Uterus (tissue), 4 donors: ENCODE data around the gene ACRBP. TPM values are rescaled to one million over a fixed set of nuclear protein-coding genes. Genes with fewer than 3 reads are reported as not detected.

Experiments used
- DNase-seq, 2 donors: peaks; one replicate each; pipeline ENCODE4 v3.0.0-alpha.2; 2019 to 2020
- H3K27ac ChIP-seq, 2 donors: fragments of 200-600 bp; sonication (generic); 1 replicate in 1 of 2; 2 replicates in 1 of 2; pipeline ENCODE4 v1.5.1; 2016 to 2018
- H3K27me3 ChIP-seq, 2 donors: fragments of 200-600 bp; sonication (generic); one replicate each; pipeline ENCODE4 v1.5.1; 2018 to 2019; ENCODE audit warnings: control low read depth in 1 of 2
- H3K36me3 ChIP-seq, 2 donors: fragments of 200-600 bp; sonication (generic); one replicate each; pipeline ENCODE4 v1.5.1; 2019; ENCODE audit warnings: control low read depth in 1 of 2
- H3K4me1 ChIP-seq, 2 donors: fragments of 200-600 bp; sonication (generic); one replicate each; pipeline ENCODE4 v1.5.1; 2018 to 2019; ENCODE audit warnings: control low read depth in 1 of 2
- H3K4me3 ChIP-seq, 2 donors: fragments of 200-600 bp; sonication (generic); 1 replicate in 1 of 2; 2 replicates in 1 of 2; pipeline ENCODE4 v1.5.1; 2018 to 2019; ENCODE audit warnings: mild to moderate bottlenecking in 1 of 2
- H3K9me3 ChIP-seq, 2 donors: fragments of 200-600 bp; sonication (generic); one replicate each; pipeline ENCODE4 v1.5.1; 2019; ENCODE audit warnings: control low read depth in 1 of 2
- CTCF ChIP-seq, 4 experiments: fragments of 200-600 bp in 2 of 4; fragments of 450-650 bp in 2 of 4; sonication (generic) in 2 of 4; IDR thresholded peaks; one replicate each; pipeline ENCODE4 v1.5.1; 2016 to 2019; ENCODE audit warnings: antibody characterized with exemption in 4 of 4, mild to moderate bottlenecking in 2 of 4, moderate library complexity in 1 of 4
- POLR2A ChIP-seq, 2 donors: fragments of 450-650 bp; IDR thresholded peaks; one replicate each; pipeline ENCODE4 v1.6.1; 2016; ENCODE audit warnings: antibody characterized with exemption in 2 of 2, mild to moderate bottlenecking in 1 of 2, moderate library complexity in 1 of 2
- intact Hi-C: fragments of 100-400 bp; cut with DNase I; formaldehyde crosslinking; loops from one replicate; pipeline ENCODE4 v1.15.1; 2023; ENCODE audit warnings: low total_unique reads
- total RNA-seq, 4 donors: library from RNA; depleted of rRNA in 3 of 4; stranded (reverse); fragments of >200 nt in 3 of 4; gene quantifications; one replicate each; pipeline versions ENCODE4 v1.1.0 to v1.2.4, GENCODE V29; 2014 to 2023
- donor health status: DM: yes; HTN: yes; CAD: no.

The ACRBP gene
- total RNA-seq, 4 donors from 2014 or later: 0.35 to 1.6 (median 1.5) TPM; not detected in 1

- TF ChIP-seq POLR2A (IDR thresholded peaks at IDR 0.05) (no peak), CTCF (IDR thresholded peaks at IDR 0.05) (no peak)
- no peak for DNase-seq
- no peak overlapping the region for H3K4me3 ChIP-seq
- H3K36me3 ChIP-seq: no peaks in the 10 kb centered on the region
- no peak overlapping the region for H3K27ac ChIP-seq
- H3K4me1 ChIP-seq: peaks cover 0 to 21% of the 10 kb centered on the region in 2 donors
- no peaks in the 10 kb centered on the region for H3K27me3 ChIP-seq
- intact Hi-C loops: no loop called here
- no peaks in the 10 kb centered on the region for H3K9me3 ChIP-seq
Observed at GRCh38 chr12:6685814-6686213, 38.6 kb upstream of the ACRBP start.

- no peak for DNase-seq
- H3K4me3 ChIP-seq: no peak overlapping the region
- TF ChIP-seq POLR2A (IDR thresholded peaks at IDR 0.05) (no peak), CTCF (IDR thresholded peaks at IDR 0.05) (peak in 1 of 4 experiments; percentile 21)
- no peaks in the 10 kb centered on the region for H3K36me3 ChIP-seq
- no peaks in the 10 kb centered on the region for H3K27me3 ChIP-seq
- peaks cover 0 to 17% of the 10 kb centered on the region in 2 donors for H3K4me1 ChIP-seq
- no peak overlapping the region for H3K27ac ChIP-seq
- intact Hi-C loops: no loop called here
- H3K9me3 ChIP-seq: no peaks in the 10 kb centered on the region
Observed at GRCh38 chr12:6684609-6685008, 37.4 kb upstream of the ACRBP start.

GRCh38 chr12:6676962-6677361 is 29.7 kb upstream of the ACRBP start:
- no peaks in the 10 kb centered on the region for H3K36me3 ChIP-seq
- no peaks in the 10 kb centered on the region for H3K27me3 ChIP-seq
- H3K4me1 ChIP-seq: no peaks in the 10 kb centered on the region
- H3K9me3 ChIP-seq: no peaks in the 10 kb centered on the region
- TF ChIP-seq CTCF (IDR thresholded peaks at IDR 0.05) (no peak), POLR2A (IDR thresholded peaks at IDR 0.05) (no peak)
- H3K4me3 ChIP-seq: no peak overlapping the region
- no peak for DNase-seq
- intact Hi-C loops: no loop called here
- H3K27ac ChIP-seq: no peak overlapping the region

DNA sequence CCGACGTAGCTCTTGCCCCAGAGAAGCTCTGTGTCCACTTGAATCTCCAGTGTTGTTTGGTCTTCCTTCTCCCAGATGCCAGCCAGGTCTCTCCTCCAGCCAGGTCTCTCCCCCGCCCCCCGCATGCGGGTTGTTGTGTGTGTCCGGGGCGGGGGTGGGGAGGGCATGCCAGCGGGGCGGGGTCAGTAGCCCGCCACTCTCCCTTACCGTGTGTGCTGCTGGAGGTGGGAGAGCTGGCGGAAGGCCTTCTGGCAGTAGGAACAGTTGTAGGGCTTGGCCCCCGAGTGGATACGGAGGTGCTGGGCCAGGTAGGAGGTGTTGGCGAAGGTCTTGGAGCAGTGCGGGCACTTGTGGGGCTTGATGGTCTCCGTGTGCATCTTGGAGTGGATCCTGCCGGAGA is 24.9 kb upstream of the ACRBP start:
- Histone ChIP-seq H3K4me3 (no peak overlapping the region), H3K27ac (no peak overlapping the region), H3K4me1 (no peaks in the 10 kb centered on the region), H3K9me3 (no peaks in the 10 kb centered on the region), H3K27me3 (no peaks in the 10 kb centered on the region), H3K36me3 (no peaks in the 10 kb centered on the region)
- intact Hi-C loops: no loop called here
- no peak for DNase-seq
- no peak for TF ChIP-seq POLR2A (IDR thresholded peaks at IDR 0.05)
- TF ChIP-seq CTCF (IDR thresholded peaks at IDR 0.05): no peak

GRCh38 chr12:6667559-6668210 is 20.5 kb upstream of the ACRBP start:
- Histone ChIP-seq H3K4me3 (no peak overlapping the region), H3K9me3 (no peaks in the 10 kb centered on the region), H3K27me3 (no peaks in the 10 kb centered on the region), H3K4me1 (no peaks in the 10 kb centered on the region), H3K36me3 (no peaks in the 10 kb centered on the region), H3K27ac (no peak overlapping the region)
- TF ChIP-seq POLR2A (IDR thresholded peaks at IDR 0.05) (no peak), CTCF (IDR thresholded peaks at IDR 0.05) (no peak)
- intact Hi-C loops: no loop called here
- DNase-seq: no peak
